ENCODE data around the gene HIVEP3.

The HIVEP3 gene

DNA sequence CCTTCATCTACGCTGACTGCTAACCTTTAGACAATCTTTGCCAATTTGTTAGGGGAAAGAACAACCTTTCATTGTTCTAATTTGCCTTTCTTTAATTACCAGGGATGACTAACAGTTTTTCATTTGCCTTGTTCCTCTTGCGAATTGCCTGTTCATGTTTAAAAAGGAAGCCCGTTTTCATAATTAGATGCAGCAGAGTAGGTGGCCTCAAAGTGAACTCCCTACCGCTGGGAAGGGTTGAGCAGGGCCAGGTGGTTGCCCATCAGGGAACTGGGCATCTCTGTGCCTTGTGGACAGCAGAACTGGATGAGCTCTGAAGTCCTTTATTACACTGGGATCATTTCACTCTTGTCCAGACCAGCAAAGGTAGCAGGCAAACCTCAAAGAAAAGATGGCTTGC is 59.0 kb downstream of the HIVEP3 start:
- TF ChIP-seq CTCF (IDR thresholded peaks at IDR 0.05; ENCODE audit: borderline replicate concordance, extremely low read depth, low read length, poor library complexity, severe bottlenecking) (no peak), EZH2 (IDR thresholded peaks at IDR 0.05; ENCODE audit: borderline replicate concordance, low read depth, low read length, severe bottlenecking) (no peak)
- H3K9ac ChIP-seq (ENCODE audit: low read depth, low read length) = no peak overlapping the region
- H3K9me3 ChIP-seq (ENCODE audit: insufficient read depth, low read length, severe bottlenecking) = no peaks in the 10 kb centered on the region
- H3K4me3 ChIP-seq (ENCODE audit: low read depth in 1 of 2, low read length in 2 of 2) = no peak overlapping the region
- no peaks in the 10 kb centered on the region for H3K27me3 ChIP-seq (ENCODE audit: insufficient read depth, low read length, poor library complexity)
- peaks cover 55% of the 10 kb centered on the region for H3K4me1 ChIP-seq (ENCODE audit: insufficient read depth, low read length)
- no peak overlapping the region for H2AFZ ChIP-seq (ENCODE audit: low read depth, low read length)
- no peak overlapping the region for H3K4me2 ChIP-seq (ENCODE audit: insufficient read depth, low read length)
- H3K79me2 ChIP-seq (ENCODE audit: insufficient read depth, low read length) = peaks cover 97% of the 10 kb centered on the region
- peaks cover 48% of the 10 kb centered on the region for H4K20me1 ChIP-seq (ENCODE audit: insufficient read depth, low read length)
- no peak for DNase-seq
- H3K27ac ChIP-seq (ENCODE audit: low read length) = peak overlapping the region; percentile 86
- H3K36me3 ChIP-seq (ENCODE audit: insufficient read depth, low read length) = peaks cover 75% of the 10 kb centered on the region
- ATAC-seq (ENCODE audit: insufficient read depth, low read depth) = no peak

- no peak overlapping the region for H3K4me2 ChIP-seq (ENCODE audit: insufficient read depth, low read length)
- no peak overlapping the region for H3K4me3 ChIP-seq (ENCODE audit: low read depth in 1 of 2, low read length in 2 of 2)
- H3K36me3 ChIP-seq (ENCODE audit: insufficient read depth, low read length) = peaks cover 85% of the 10 kb centered on the region
- H3K4me1 ChIP-seq (ENCODE audit: insufficient read depth, low read length) = peaks cover 51% of the 10 kb centered on the region
- no peak overlapping the region for H2AFZ ChIP-seq (ENCODE audit: low read depth, low read length)
- DNase-seq (no peak), ATAC-seq (ENCODE audit: insufficient read depth, low read depth) (no peak)
- no peaks in the 10 kb centered on the region for H3K9me3 ChIP-seq (ENCODE audit: insufficient read depth, low read length, severe bottlenecking)
- peaks cover 64% of the 10 kb centered on the region for H4K20me1 ChIP-seq (ENCODE audit: insufficient read depth, low read length)
- H3K9ac ChIP-seq (ENCODE audit: low read depth, low read length) = no peak overlapping the region
- H3K27me3 ChIP-seq (ENCODE audit: insufficient read depth, low read length, poor library complexity) = no peaks in the 10 kb centered on the region
- peaks cover 94% of the 10 kb centered on the region for H3K79me2 ChIP-seq (ENCODE audit: insufficient read depth, low read length)
- peak overlapping the region; percentile 52 for H3K27ac ChIP-seq (ENCODE audit: low read length)
- TF ChIP-seq CTCF (IDR thresholded peaks at IDR 0.05; ENCODE audit: borderline replicate concordance, extremely low read depth, low read length, poor library complexity, severe bottlenecking) (no peak), EZH2 (IDR thresholded peaks at IDR 0.05; ENCODE audit: borderline replicate concordance, low read depth, low read length, severe bottlenecking) (no peak)
Measured at GRCh38 chr1:41856944-41857285, 61.8 kb downstream of the HIVEP3 start.

GRCh38 chr1:41856151-41856943 is 62.4 kb downstream of the HIVEP3 start:
- peaks cover 94% of the 10 kb centered on the region for H3K79me2 ChIP-seq (ENCODE audit: insufficient read depth, low read length)
- no peak overlapping the region for H3K4me2 ChIP-seq (ENCODE audit: insufficient read depth, low read length)
- TF ChIP-seq EZH2 (IDR thresholded peaks at IDR 0.05; ENCODE audit: borderline replicate concordance, low read depth, low read length, severe bottlenecking) = no peak
- TF ChIP-seq CTCF (IDR thresholded peaks at IDR 0.05; ENCODE audit: borderline replicate concordance, extremely low read depth, low read length, poor library complexity, severe bottlenecking) = no peak
- no peak overlapping the region for H2AFZ ChIP-seq (ENCODE audit: low read depth, low read length)
- DNase-seq (no peak), ATAC-seq (ENCODE audit: insufficient read depth, low read depth) (no peak)
- peaks cover 65% of the 10 kb centered on the region for H4K20me1 ChIP-seq (ENCODE audit: insufficient read depth, low read length)
- H3K36me3 ChIP-seq (ENCODE audit: insufficient read depth, low read length) = peaks cover 84% of the 10 kb centered on the region
- H3K9ac ChIP-seq (ENCODE audit: low read depth, low read length) = no peak overlapping the region
- peak overlapping the region; percentile 52 for H3K27ac ChIP-seq (ENCODE audit: low read length)
- no peaks in the 10 kb centered on the region for H3K27me3 ChIP-seq (ENCODE audit: insufficient read depth, low read length, poor library complexity)
- peaks cover 51% of the 10 kb centered on the region for H3K4me1 ChIP-seq (ENCODE audit: insufficient read depth, low read length)
- H3K9me3 ChIP-seq (ENCODE audit: insufficient read depth, low read length, severe bottlenecking) = no peaks in the 10 kb centered on the region
- H3K4me3 ChIP-seq (ENCODE audit: low read depth in 1 of 2, low read length in 2 of 2) = no peak overlapping the region

Data from DND-41 (cell line).